C4-2B (cell line): ENCODE results near the gene SESN1.
A peak's percentile ranks its signal among the peaks of the same experiment; 100 is the strongest.

Experiments used
- H3K27ac ChIP-seq: fragments of 450-650 bp; 2 replicates; pipeline ENCODE4 v1.5.1; 2017
- CTCF ChIP-seq: fragments of 450-650 bp; conservative IDR thresholded peaks from 2 replicates; pipeline ENCODE4 v1.5.1; 2017; ENCODE audit warnings: mild to moderate bottlenecking
- ZFX ChIP-seq: fragments of 450-650 bp; IDR thresholded peaks from 2 replicates; pipeline ENCODE4 v1.6.1; 2017

Gene SESN1

GRCh38 chr6:108946695-108947094 lies 148.0 kb downstream of the SESN1 start:
- TF ChIP-seq CTCF, result no peak
- no peak for TF ChIP-seq ZFX
- H3K27ac ChIP-seq, result peak overlapping the region; percentile 60

- H3K27ac ChIP-seq, result no peak overlapping the region
- TF ChIP-seq ZFX (no peak), CTCF (no peak)
These were observed 148.9 kb downstream of the SESN1 start for GRCh38 chr6:108945681-108946159.

- TF ChIP-seq ZFX (no peak), CTCF (no peak)
- H3K27ac ChIP-seq, result no peak overlapping the region
These were observed 149.7 kb downstream of the SESN1 start for GRCh38 chr6:108944707-108945680.

- TF ChIP-seq CTCF (no peak), ZFX (no peak)
- no peak overlapping the region for H3K27ac ChIP-seq
These were observed 150.6 kb downstream of the SESN1 start for GRCh38 chr6:108944071-108944470.

- no peak overlapping the region for H3K27ac ChIP-seq
- TF ChIP-seq ZFX (no peak), CTCF (no peak)
These were observed 151.8 kb downstream of the SESN1 start for GRCh38 chr6:108942556-108943492.

- TF ChIP-seq ZFX (no peak), CTCF (no peak)
- H3K27ac ChIP-seq, result no peak overlapping the region
These were observed 152.8 kb downstream of the SESN1 start for GRCh38 chr6:108941859-108942258.

GRCh38 chr6:108941281-108941680 lies 153.4 kb downstream of the SESN1 start:
- TF ChIP-seq CTCF (no peak), ZFX (no peak)
- no peak overlapping the region for H3K27ac ChIP-seq
